Measurements from ENCODE around the gene MSL3B.
"Not testable (repeated sequence)": the region's sequence is repeated elsewhere in the genome, so short reads cannot be mapped to it uniquely, and the experiment has no call there.

Gene MSL3B

DNA sequence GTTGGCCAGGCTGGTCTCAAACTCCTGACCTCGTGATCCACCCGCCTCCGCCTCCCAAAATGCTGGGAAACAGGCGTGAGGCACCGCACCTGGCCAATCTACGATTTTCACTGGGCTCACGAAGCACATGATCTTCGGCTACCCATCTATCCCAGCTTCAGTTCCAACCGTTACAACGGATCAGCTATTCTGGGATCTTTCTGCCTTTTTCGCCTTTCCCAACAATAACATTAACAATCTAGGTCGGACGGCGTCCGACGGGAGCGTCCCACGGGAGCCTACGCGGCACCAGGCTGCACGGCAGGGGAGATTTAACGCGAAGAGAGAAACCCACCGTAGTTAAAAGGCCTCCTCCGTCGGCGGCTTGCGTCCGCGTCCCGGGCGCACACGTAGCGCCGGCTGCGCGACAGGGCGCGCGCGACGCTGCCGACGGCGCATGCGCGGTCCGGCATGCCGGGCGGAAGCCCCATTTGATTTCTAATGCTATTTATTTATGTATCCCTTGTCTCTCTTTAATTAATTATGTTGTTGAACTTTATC lies at the start of gene MSL3B:
Gene MSL3B, minus strand, starts transcription at position 394 of the 540 bp plus-strand sequence.
- peak; percentile 47 for DNase-seq (ENCODE audit: low spot score)

DNA sequence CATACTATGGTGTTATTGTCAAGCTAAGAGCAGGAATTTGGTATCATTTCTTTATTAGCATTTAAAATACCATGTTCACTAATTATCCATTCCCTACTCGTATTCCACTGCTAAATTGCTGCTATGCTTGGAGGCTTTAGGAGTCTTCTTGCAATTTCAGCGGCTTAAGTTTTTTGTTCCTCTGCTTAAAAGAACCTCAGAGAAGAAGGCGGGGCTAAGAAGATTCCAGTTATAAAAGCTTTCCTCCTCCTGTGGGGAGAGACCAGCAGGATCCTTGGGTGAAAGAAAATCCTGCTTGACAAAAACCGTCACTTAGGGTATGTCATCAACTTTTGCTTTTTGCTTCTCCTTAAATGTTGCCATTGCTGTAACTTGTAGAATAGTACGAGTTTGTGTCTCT lies 48.9 kb upstream of the MSL3B start, which contains the start of gene TRPM8:
Gene TRPM8, plus strand, starts transcription at position 258 of the 400 bp plus-strand sequence. CDS start 9,165 bp downstream, outside the sequence.
- DNase-seq (ENCODE audit: low spot score), result no peak

DNA sequence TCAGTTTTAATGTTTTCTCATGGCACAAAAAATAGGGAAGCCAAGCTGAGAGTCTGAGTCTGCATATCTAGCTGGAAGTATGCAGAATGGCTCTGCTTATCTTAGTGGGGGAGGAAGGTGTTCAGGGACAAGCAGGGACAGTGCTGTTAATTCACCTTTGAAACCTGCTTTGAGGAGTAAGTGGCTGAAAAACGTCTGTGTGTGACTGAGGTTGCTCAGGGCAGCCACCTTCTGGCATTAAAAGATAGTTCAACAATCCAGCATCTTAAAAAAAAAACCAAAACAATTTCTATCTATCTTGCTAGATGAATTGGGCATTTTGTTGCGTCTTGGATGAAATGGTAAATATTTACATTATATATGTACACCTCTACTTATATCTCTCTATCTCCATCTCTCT lies 46.9 kb upstream of the MSL3B start:
- DNase-seq (ENCODE audit: low spot score), result peak; percentile 14

DNA sequence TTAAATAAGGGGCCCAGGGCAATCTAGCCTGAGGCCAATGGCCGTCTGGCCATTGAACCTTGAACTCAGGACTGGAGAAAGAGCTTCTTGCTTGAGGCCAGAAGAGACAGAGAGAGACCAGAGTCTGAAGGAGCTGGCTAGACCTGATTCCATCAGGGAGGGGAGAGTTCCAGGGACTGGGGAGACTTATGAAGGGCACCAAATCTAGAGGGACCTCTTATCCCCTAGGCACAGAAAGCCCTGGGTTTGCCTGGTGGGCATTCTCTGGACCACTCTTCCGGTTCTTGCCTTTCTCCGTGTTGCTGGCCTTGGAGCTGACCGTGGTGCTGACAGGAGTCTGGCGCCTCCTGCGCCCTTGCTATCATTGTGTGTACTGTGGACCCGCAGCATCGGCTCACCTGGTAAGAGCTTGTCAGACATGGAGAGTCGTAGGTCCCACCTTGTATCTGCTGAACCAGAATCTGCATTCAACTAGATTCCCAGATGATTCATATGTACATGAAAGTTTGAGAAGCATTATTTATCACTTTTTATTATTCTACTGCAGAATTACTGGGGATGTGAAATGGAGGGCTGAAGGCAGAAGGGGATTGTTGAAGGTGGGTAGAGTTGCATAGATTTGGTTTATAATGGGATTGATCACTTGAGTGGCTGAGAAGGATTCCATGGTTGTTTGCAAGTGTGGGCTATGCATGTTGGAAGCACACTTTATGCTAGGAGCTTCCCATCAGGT lies 44.7 kb upstream of the MSL3B start:
- DNase-seq (ENCODE audit: low spot score), result peak; percentile 11

DNA sequence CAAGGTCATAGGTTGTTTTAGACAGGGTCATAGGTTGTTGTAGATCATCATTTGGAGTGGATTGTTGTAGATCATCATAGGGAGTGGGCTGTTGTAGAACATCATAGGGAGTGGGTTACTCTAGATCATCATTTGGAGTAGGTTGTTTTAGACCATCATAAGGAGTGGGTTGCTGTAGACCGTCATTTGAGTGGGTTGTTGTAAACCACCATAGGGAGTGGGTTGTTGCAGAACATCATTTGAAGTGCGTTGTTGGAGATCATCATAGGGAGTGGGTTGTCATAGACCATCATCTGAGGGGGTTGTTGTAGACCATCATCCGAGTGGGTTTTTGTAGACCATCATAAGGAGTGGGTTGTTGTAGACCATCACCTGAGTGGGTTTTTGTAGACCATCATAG lies 39.4 kb upstream of the MSL3B start:
- no peak for DNase-seq (ENCODE audit: low spot score)

DNA sequence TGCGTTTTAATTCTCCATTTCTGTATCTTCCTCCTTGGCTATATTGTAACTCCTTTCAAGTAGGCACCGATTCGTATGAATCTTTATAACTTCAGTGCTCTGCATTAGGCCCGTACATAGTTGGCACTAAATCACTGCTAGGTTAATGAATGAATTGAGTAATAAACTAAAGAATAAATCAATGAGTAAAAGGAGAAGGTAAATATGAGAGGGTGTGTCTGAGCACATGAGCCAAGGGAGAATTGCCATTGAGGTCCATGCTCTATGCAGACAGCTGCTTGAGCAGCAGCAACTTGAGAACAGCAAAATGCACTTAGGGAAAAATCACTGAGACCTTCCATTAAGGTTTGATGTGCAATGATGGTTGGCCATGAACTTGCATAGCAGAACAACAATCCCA lies 37.8 kb upstream of the MSL3B start:
- DNase-seq (ENCODE audit: low spot score), result no peak

DNA sequence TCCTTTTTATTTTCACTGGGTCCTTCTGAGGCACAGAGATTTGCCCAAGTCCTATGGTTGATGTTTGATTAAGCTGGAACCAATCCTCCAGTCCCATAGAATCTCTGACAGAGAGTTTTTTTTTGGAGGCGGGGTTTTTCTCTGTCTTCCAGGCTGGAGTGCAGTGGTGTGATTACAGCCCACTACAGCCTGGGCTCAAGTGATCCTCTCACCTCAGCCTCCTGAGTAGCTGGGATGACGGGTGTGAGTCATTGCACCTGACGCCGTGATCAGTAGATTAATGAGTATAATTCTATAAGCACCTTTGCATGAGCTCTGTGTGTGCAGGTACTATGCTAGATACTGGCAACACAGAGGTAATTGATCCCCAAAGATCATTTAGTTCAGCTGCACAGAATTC lies 33.7 kb upstream of the MSL3B start:
- no peak for DNase-seq (ENCODE audit: low spot score)

DNA sequence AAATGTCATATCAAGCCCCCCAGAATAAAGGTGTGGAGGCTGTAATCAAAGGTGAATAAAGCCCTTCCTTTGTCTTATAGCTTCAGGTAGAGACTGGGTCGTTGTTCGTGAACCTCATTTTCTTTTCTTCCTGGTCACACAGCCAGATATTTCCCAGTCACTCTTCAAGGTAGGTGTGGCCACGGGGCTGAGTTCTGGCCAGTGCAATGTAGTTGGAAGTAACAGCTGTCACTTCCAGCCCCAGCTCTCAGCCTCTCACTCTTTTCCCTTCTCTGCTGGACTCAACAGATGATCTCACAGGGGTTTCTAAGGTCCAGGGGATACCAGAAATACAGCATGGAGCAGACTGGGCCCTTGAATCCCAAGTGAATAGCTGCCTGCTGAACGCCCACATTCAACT lies 33.2 kb upstream of the MSL3B start:
- no peak for DNase-seq (ENCODE audit: low spot score)

DNA sequence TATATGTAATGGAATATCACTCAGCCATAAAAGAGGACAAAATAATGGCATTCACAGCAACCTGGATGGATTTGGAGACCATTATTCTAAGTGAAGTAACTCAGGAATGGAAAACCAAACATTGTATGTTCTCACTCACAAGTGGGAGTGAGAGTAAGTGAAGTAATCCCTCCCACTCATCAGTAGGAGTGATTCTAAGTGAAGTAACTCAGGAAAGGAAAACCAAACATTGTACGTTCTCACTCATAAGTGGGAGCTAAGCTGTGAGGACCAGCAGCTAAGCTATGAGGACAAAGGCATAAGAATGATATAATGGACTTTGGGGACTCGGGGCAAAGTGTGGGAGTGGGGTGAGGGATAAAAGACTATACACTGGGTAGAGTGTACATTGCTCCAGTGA lies 28.1 kb upstream of the MSL3B start:
- not testable (repeated sequence) for DNase-seq (ENCODE audit: low spot score)

DNA sequence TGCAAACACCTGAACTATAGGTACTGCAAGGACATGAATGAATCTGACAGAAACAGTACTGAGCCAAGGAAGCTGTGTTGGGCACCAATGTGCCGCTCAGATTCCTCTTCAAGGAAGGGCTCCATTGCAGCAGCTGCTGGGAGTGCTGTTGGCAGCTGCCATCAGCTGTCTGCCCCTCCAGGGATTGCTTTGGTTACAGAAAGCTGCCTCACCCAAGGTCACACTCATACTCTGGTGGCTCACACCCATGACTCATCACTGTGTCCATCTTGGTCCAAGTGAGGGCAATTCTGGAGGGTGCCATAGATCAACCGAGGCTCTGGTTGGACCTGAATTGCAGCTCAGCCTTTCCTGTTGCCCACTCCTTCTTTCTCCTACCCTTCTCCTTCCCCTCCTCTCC lies 24.6 kb upstream of the MSL3B start:
- peak; percentile 9 for DNase-seq (ENCODE audit: low spot score)

DNA sequence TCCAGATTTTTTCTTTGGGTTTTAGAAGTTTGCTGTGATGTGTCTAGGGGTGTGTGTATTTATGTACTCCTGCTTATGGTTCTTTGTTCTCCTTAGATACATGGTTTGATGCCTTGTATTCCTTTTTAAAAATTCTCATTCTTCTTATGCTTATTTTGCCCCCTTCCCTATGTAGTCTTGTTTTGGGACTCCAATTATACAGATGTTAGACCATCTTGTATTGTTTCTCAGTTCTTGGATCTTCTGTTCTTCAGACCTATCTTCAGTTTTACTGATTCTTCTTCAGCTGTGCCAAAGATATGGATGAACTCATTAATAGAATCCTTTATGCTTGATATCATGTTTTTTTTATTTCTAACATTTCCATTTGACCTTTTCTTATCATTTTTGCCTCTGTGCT lies 14.2 kb upstream of the MSL3B start:
- DNase-seq (ENCODE audit: low spot score), result no peak

DNA sequence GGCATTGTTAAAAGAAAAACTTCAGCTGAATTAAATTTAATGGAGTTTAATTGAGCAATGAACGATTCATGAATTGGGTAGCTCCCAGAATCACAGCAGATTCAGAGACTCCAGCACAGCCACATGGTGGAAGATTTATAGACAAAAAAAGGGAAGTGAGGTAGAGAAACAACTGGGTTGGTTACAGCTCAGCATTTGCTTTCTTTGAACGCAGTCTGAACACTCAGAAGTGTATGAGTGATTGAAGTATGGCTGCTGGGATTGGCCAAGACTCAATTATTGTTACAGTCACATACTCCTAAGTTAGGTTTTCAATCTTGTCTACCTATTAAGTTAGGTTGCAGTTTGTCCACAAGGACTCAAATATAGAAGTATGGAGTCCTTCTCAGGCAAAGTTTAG lies 3.9 kb upstream of the MSL3B start:
- DNase-seq (ENCODE audit: low spot score), result not testable (repeated sequence)

DNA sequence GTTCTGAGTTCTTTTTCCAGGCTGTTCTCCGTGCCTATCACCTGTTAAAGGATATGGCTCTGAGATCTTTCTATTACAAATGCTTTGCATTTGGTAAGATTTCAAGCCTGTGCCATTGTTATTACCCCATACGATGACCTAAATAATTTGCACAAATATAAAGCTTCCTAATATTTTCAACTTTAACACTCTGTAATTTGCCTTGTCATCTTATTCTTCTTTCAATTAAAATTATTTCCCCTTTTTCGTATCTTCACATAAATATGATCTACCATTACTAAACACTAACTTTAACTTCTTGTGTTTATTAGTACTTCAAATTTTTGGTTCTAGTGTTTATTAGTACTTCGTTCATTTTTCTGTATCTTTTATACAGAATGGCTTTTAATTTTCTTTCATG lies 3.2 kb upstream of the MSL3B start:
- DNase-seq (ENCODE audit: low spot score), result no peak

DNA sequence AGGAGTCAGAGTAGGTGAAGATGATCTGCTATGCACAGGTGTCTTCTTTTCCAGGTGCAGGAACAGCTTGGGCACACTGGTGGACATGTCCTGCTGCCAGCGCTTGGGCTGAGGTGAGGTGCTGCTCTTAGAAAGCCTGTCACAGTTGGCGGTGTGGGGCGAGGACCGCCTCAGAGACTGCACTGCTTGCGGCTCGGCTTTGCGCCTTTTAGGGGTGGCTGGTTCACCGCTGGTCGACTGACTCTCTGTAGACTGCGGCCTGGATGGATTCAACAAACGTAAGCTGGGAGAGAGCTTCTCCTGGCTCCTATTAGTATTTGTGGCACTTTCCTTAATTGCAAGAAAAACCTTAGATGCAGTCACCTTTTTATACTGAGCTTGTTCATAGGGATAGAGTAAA lies 1.7 kb downstream of the MSL3B start:
- no peak for DNase-seq (ENCODE audit: low spot score)

DNA sequence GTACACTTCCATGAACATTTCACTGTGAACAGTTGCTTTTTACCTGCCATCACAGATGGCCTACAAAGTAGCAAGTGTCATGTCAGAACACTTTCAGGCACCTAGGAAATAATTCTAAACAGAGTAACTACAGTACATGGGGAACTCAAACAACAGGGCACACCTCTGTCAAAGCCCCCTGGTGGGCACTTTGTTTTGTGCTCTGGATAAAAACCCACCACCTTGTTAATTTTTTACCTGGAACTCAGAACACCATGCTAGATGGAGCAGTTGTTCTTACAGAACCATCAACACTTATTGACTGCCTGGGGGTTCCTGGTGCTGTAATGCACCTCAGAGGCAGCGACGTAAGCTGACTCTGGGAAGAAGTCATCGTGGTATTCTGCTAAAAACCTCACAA lies 2.3 kb downstream of the MSL3B start:
- DNase-seq (ENCODE audit: low spot score), result no peak

DNA sequence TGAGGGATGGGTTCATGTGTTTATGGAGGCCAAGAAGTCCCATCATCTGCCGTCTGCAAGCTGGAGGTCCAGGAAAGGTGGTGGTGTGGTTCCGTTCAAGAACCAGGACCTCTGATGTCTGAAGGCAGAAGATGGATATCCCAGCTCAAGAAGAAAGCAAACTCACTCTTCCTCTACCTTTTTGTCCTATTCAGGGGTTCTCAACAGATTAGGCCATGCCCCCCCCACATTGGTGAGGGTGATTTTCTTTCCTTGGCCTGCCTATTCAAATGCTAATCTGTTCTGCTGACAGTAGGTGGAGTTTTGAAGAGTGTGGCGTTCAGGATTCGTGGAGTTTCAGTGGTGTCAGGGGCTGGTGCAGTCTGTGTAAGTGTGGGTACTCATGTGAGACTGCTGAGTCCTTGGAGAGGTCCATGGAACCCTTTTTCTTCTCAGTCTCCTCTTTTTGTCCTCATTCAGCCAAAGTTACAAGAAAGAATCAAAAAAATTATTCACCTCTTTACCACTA lies 5.9 kb downstream of the MSL3B start:
- no peak for DNase-seq (ENCODE audit: low spot score)

DNA sequence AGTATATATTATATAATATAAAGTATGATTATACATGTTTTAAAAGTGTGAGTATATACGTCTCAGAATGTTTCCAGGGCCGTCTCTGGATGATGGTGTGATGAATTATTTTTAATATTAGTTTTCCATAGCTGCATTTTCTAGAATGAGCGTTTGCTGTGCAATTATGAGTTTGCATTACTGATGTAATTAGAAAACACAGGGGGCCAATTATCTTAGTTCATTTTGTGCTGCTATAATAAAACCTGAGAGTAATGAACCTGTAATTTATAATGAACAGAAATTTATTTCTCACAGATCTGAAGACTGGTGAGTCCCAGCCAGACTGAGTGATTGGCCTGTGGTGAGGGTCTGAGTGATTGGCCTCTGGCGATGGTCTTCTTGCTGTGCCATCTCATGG lies 9.9 kb downstream of the MSL3B start:
- no peak for DNase-seq (ENCODE audit: low spot score)

DNA sequence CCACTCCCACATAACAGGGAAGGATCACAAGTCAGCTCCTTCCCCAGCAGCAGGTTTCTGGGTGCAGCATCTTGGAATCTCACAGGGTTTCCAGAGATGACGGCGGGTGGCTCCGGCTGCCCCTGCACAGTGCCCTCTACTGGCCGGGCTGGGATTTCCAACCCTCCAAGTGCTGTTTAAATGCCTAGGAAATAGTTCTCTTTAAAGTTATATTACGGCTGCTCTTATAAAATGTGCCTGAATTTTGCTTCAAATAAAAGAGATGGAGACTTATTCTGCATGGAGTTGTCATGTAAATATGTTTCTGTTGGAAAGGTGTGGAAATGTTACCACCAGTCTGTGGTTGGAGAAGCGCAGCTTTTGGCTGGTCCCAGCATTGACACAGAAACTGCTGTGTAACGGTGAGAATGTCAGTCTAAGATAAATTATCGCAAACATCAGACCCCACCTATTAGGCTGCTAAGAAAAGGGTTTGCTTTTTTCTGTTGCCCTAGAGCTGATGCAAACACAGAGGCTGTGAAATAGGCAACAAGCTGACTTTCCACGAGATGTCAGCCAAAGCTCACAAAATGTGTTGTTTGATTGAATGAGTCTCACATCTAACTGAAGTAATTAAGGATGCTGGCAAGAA lies 10.6 kb downstream of the MSL3B start:
- DNase-seq (ENCODE audit: low spot score), result no peak

DNA sequence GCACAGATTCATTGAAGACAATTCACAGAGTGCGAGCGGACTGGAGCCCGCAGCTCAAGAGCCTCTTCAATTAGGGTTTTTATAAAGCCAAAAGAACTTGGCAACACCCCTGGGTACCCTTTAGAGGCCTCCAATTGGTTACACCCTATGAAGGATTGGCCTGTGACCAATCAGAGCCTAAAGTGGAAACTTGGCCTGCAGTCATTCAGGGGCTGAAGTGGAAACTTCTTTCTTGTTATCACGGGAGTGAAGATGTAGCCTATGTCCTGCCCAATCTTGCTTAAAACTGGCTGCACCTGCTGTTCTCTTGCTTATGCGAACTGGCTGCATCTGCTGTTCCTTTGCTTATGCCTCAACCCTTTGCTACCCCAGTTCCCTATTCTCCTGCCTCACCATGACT lies 12.0 kb downstream of the MSL3B start:
- no peak for DNase-seq (ENCODE audit: low spot score)

DNA sequence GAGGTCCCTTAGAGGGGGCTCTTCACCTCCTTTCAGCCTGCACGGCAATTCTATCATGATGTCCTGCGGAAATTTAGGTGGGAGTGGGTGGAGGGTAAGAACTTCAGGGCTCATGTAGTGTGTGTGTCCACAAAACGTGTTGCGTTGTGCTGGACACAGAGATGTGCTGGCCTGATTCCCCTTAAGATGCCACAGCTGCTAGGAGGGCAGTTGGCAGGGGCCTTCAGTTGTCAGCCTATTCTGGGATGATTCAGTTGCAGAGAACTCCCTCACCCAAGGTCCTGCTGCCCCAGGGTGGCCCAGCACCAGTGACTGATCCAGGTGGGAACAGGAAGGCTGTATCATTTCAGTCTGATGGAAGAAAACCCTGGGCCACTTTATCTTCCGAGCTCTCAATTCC lies 12.8 kb downstream of the MSL3B start:
- no peak for DNase-seq (ENCODE audit: low spot score)

DNA sequence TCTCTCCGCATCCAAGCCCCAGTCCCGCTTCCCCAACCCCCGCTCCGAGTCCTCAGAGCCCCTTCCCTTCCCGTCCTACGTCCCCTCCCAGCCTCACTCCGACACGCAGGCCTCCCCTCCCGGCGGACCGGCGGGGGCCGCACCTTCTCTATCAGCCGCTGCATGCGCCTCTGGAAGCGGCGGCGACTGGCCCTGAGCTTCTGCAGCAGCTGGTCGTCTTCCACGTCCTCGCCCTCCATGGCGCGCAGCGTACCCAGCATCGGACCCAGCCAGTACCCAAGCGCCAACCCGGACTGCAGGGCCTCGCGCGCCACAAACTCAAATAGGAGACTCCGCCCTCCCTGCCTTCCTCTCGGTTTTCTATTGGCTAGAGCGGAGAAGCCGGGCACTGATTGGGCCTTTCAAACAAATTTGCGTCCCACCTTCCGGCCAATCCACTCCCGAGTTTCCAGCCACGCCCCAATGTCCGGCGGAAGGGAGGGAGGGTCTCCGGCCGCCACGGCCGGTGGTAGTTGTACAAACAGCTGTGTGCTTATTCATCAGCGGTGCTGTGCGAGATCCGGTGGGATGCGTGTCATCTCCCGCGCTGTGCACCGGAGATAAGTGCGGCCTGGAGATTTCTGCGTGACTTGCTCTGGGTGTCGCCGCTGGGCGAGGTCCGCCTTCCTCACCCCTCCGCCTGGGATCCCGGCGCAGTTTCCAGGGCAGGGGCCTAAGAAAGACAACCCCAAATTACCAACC lies 13.8 kb downstream of the MSL3B start, which contains the start of gene HJURP:
Gene HJURP, minus strand, starts transcription at position 295 of the 741 bp plus-strand sequence. Its CDS starts 35 bp downstream, at position 260.
- DNase-seq (ENCODE audit: low spot score), result peak; percentile 94

DNA sequence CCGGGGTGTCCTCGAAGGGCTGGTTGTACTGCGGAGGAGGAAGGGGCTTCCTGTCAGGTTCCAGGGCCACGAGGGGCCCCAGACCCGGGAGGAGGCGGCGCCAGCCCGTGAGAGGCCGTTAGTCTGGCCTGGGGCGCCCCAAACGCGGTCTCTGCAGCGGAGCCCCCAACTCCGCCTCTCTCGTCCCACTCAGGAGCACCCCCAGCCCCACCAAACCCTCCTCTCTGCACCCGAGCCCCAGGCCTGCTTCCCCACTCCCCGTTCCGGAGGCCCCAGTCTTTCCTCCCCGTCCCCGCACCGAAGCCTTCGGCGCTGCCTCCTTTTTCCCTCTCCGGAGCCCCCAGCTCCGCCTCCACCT lies 14.3 kb downstream of the MSL3B start:
- DNase-seq (ENCODE audit: low spot score), result no peak

DNA sequence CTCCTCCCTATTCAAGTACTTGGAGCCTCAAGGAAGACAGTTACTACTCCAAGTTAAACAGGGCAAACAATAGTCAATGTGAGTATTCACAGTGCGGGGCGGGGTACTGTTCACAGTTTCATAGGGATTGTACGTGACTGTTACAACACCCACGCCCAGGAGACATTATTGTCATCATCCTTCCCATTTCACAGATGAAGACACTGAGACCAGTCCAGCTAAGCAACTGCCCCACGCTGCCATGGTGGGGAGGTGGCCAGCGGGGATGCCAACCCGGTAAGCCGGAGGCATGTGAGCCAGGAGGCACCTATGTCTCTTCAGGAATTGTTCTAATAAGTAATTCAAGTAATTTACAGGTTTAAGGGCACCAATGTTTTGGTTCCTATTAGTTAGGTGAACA lies 14.8 kb downstream of the MSL3B start:
- no peak for DNase-seq (ENCODE audit: low spot score)
